ENCODE measurements around the gene RNPC3.
"Not testable (repeated sequence)": the region's sequence is repeated elsewhere in the genome, so short reads cannot be mapped to it uniquely, and the experiment has no call there.

DNA sequence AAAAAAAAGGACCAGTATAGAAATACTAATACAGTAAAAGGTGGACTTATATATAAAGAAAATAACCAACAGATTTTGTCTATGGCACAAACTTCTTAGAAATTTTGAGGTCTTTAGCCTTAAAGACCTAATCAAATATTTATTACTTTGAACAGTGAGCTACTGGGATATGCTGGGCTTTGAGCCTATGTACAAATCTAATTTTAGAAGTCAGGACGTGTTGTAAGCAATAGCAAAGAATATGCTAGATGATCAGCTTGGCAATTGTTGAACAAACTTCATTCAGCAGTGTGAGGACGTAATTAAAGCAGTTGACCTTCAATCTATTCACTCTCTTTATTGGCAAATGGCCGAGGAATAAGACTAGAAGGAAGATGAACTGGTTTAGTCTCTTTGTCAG lies 77.2 kb downstream of the RNPC3 start:
- not testable (repeated sequence) for TF ChIP-seq FOXJ3 (CRISPR knock-in tag; IDR thresholded peaks at IDR 0.05); EZH2phosphoT487 (IDR thresholded peaks at IDR 0.05; ENCODE audit: borderline replicate concordance, low read depth); EP300 (IDR thresholded peaks at IDR 0.05; ENCODE audit: borderline replicate concordance in 1 of 2, low read depth in 1 of 2, low read length in 1 of 2); POLR2AphosphoS5 (IDR thresholded peaks at IDR 0.05; ENCODE audit: low read depth, low read length); YY1 (IDR thresholded peaks at IDR 0.05; ENCODE audit: low read depth); JUND (IDR thresholded peaks at IDR 0.05); FOXM1 (IDR thresholded peaks at IDR 0.05; ENCODE audit: low read depth); NRF1 (IDR thresholded peaks at IDR 0.05; ENCODE audit: low read depth, low read length); MXI1 (IDR thresholded peaks at IDR 0.05; ENCODE audit: low read depth, low read length)
- TF ChIP-seq, protein P1, sequence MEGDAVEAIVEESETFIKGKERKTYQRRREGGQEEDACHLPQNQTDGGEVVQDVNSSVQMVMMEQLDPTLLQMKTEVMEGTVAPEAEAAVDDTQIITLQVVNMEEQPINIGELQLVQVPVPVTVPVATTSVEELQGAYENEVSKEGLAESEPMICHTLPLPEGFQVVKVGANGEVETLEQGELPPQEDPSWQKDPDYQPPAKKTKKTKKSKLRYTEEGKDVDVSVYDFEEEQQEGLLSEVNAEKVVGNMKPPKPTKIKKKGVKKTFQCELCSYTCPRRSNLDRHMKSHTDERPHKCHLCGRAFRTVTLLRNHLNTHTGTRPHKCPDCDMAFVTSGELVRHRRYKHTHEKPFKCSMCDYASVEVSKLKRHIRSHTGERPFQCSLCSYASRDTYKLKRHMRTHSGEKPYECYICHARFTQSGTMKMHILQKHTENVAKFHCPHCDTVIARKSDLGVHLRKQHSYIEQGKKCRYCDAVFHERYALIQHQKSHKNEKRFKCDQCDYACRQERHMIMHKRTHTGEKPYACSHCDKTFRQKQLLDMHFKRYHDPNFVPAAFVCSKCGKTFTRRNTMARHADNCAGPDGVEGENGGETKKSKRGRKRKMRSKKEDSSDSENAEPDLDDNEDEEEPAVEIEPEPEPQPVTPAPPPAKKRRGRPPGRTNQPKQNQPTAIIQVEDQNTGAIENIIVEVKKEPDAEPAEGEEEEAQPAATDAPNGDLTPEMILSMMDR (IDR thresholded peaks at IDR 0.05) = not testable (repeated sequence)
- TF ChIP-seq, protein P2, sequence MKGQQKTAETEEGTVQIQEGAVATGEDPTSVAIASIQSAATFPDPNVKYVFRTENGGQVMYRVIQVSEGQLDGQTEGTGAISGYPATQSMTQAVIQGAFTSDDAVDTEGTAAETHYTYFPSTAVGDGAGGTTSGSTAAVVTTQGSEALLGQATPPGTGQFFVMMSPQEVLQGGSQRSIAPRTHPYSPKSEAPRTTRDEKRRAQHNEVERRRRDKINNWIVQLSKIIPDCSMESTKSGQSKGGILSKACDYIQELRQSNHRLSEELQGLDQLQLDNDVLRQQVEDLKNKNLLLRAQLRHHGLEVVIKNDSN (IDR thresholded peaks at IDR 0.05; ENCODE audit: borderline replicate concordance, low read depth) = not testable (repeated sequence)
- TF ChIP-seq, protein P3, sequence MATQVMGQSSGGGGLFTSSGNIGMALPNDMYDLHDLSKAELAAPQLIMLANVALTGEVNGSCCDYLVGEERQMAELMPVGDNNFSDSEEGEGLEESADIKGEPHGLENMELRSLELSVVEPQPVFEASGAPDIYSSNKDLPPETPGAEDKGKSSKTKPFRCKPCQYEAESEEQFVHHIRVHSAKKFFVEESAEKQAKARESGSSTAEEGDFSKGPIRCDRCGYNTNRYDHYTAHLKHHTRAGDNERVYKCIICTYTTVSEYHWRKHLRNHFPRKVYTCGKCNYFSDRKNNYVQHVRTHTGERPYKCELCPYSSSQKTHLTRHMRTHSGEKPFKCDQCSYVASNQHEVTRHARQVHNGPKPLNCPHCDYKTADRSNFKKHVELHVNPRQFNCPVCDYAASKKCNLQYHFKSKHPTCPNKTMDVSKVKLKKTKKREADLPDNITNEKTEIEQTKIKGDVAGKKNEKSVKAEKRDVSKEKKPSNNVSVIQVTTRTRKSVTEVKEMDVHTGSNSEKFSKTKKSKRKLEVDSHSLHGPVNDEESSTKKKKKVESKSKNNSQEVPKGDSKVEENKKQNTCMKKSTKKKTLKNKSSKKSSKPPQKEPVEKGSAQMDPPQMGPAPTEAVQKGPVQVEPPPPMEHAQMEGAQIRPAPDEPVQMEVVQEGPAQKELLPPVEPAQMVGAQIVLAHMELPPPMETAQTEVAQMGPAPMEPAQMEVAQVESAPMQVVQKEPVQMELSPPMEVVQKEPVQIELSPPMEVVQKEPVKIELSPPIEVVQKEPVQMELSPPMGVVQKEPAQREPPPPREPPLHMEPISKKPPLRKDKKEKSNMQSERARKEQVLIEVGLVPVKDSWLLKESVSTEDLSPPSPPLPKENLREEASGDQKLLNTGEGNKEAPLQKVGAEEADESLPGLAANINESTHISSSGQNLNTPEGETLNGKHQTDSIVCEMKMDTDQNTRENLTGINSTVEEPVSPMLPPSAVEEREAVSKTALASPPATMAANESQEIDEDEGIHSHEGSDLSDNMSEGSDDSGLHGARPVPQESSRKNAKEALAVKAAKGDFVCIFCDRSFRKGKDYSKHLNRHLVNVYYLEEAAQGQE (IDR thresholded peaks at IDR 0.05; ENCODE audit: low read depth, low read length) = not testable (repeated sequence)

Data from SK-N-SH (cell line).